Frontal cortex (tissue), 4 donors: ENCODE measurements around the gene NEIL3. TPM values are rescaled to one million over a fixed set of nuclear protein-coding genes. Genes with fewer than 3 reads are reported as not detected.

Source experiments
- DNase-seq, 2 donors: peaks; one replicate each; pipeline ENCODE4 v3.0.0; 2012; ENCODE audit warnings: low spot score in 2 of 2
- FAIRE-seq: peaks from 2 replicates; lab custom pipeline; 2012; peaks lifted over from hg19 to GRCh38; lab: Jason Lieb, UNC
- total RNA-seq: library from RNA; depleted of rRNA; stranded (reverse); fragments of >200 nt; gene quantifications from one replicate; pipeline ENCODE4 v1.2.3, GENCODE V29; 2014
- donor health status: control.
- donor health status: control.
- donor health status: control.

Gene NEIL3
- total RNA-seq, 1 donor from 2014 or later: 7.3 TPM

DNA sequence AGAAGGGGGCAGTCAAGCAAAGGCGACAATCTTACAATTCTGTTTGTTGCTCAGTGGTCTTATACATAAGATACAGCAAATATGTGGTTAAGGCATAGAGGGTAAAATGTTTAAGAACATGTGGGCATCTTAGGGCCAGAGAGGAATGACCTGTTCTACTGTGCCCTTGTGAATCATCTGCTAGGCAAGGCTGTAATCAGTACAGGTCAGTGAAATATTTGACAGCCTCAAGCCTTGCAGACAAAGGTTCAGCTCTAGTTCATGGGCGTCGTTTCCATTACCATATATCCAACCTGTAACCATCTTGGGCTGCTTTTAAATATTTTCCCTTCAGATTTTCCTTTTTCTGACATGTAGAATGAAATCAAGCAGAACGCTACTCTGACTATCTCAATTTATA is 95.3 kb downstream of the NEIL3 start:
- DNase-seq: no peak
- no peak for FAIRE-seq

DNA sequence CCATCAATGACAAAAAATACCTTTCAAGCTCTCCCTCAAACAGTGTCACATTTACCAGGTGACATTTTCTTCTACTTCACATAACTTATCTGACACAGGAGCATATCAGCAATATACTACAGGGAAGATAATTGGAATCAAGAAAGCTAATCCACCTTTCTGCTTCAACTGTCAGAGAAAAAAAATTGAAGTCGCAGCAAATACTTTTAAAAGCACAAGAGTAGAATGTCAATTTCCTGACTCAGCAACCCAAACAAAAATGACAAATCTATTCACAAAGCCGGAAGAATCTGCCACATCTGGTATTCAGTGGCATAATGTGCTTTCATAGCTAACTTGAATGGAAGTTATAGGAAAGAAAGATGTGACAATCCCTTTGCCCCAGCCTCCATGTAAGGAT is 95.8 kb downstream of the NEIL3 start:
- FAIRE-seq: no peak
- no peak for DNase-seq

GRCh38 chr4:177408023-177408422 is 98.3 kb downstream of the NEIL3 start:
- FAIRE-seq: no peak

GRCh38 chr4:177410566-177410965 is 100.9 kb downstream of the NEIL3 start:
- FAIRE-seq: no peak
- DNase-seq: no peak

More at GRCh38 chr4:177408023-177408422, 98.3 kb downstream of the NEIL3 start:
- DNase-seq: no peak

- no peak for FAIRE-seq
- no peak for DNase-seq
These were observed 102.3 kb downstream of the NEIL3 start for GRCh38 chr4:177411996-177412395.

Other genes starting within 250 kb of the NEIL3 start
- 8.2 TPM for gene AGA, start 132.6 kb downstream of the NEIL3 start, total RNA-seq